Measurements from ENCODE around the gene RPP25L. TPM values are rescaled to one million over a fixed set of nuclear protein-coding genes. Genes with fewer than 3 reads are reported as not detected.
A peak's percentile ranks its signal among the peaks of the same experiment; 100 is the strongest.

The RPP25L gene
- polyA plus RNA-seq, 1 of the 3 experiments (the other 2 are of a cell fraction), result 47.6 TPM

DNA sequence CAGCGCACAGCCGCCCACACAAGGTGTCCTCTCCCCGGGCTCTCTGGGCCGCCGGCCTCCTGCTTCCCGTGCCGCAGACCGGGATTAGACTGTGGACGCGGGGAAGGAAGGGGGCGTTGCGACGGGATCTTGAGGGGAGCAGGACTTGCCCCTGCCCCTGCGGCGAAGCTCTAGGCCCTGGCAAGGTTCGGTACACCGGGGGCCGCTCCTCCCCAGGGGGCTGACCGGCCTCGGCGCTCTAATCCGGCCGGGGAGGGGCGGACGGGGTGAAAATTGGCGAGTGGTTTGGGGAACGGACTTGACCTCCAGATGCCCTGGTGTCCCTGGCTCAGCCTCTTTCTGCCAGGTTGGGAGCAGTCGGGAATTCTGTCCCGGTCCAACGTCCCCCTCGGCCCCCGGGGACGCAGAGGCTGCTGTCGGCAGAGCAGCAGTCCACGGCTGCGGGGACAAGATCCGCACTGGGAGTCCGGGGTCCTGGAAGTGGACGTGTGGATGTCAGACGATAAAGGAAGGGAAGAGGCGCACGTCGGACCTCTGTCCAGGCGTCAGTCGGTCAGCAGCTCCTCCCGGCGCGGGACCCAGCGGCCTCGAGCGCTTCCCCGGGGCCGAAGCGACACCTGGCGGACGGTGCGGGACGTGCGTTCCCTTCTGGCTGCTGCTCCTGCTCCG lies 20.5 kb downstream of the RPP25L start (continued):
- TF ChIP-seq MXI1 (IDR thresholded peaks at IDR 0.05; ENCODE audit: low read depth, low read length), result no peak
- TF ChIP-seq ELF1 (IDR thresholded peaks at IDR 0.05), result no peak
- no peak for TF ChIP-seq EZH2phosphoT487 (IDR thresholded peaks at IDR 0.05; ENCODE audit: borderline replicate concordance, low read depth)
- TF ChIP-seq FOXM1 (IDR thresholded peaks at IDR 0.05; ENCODE audit: low read depth), result no peak
- TF ChIP-seq ZBTB33 (IDR thresholded peaks at IDR 0.05; ENCODE audit: borderline replicate concordance, low read depth), result no peak
- TF ChIP-seq RFX5 (IDR thresholded peaks at IDR 0.05; ENCODE audit: low read length), result no peak
- peak; percentile 99 for TF ChIP-seq SMC3 (IDR thresholded peaks at IDR 0.05; ENCODE audit: low read depth, low read length)
- TF ChIP-seq EP300 (IDR thresholded peaks at IDR 0.05; ENCODE audit: borderline replicate concordance in 1 of 2, low read depth in 1 of 2, low read length in 1 of 2), result no peak

- H3K79me2 ChIP-seq (ENCODE audit: insufficient read depth), result no peaks in the 10 kb centered on the region
- H3K9me2 ChIP-seq, result no peaks in the 10 kb centered on the region
- 83% methylated on average over 31 of the region's 40 CpGs for WGBS (ENCODE audit: low lambda C conversion rate)
- H4K20me1 ChIP-seq (ENCODE audit: insufficient read depth), result 0 out of 2 replicates have a peak, but pooled peaks cover 4% of the 10 kb centered on the region
- H3K27me3 ChIP-seq (ENCODE audit: insufficient read depth), result peaks cover 50% of the 10 kb centered on the region
- DNase-seq, result no peak
- no peaks in the 10 kb centered on the region for H3K36me3 ChIP-seq (replicated peaks in 1 of 2; ENCODE audit: control insufficient read depth in 1 of 2, insufficient read depth in 2 of 2, low read length in 1 of 2)
- H2AFZ ChIP-seq (ENCODE audit: low read depth), result no peak overlapping the region
- H3F3A ChIP-seq (replicated peaks; ENCODE audit: insufficient read depth), result no peaks in the 10 kb centered on the region
- no peak for TF ChIP-seq GABPA (IDR thresholded peaks at IDR 0.05; ENCODE audit: low read depth)
- no peak for TF ChIP-seq JUND (IDR thresholded peaks at IDR 0.05)
- TF ChIP-seq FOXJ3 (CRISPR knock-in tag; IDR thresholded peaks at IDR 0.05), result no peak
- no peak for TF ChIP-seq USF1 (IDR thresholded peaks at IDR 0.05; ENCODE audit: borderline replicate concordance, low read depth)
- TF ChIP-seq, protein P1, sequence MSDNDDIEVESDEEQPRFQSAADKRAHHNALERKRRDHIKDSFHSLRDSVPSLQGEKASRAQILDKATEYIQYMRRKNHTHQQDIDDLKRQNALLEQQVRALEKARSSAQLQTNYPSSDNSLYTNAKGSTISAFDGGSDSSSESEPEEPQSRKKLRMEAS (IDR thresholded peaks at IDR 0.05; ENCODE audit: low read depth), result no peak
- no peaks in the 10 kb centered on the region for H3K9me3 ChIP-seq
- ChIA-PET CTCF (interaction anchor here (0.6 to 9.8 kb wide), 39 partner anchors 10 to 314 kb away, joined by 3 to 507 read pairs (median 12); partner anchors contain the start of genes DCTN3 and ENHO), POLR2A (no interaction called here)
- H3K4me2 ChIP-seq, result no peak overlapping the region
- no peak overlapping the region for H3K9ac ChIP-seq
- H3K4me3 ChIP-seq (ENCODE audit: low read depth in 2 of 2, low read length in 1 of 2), result no peak overlapping the region
- no peak overlapping the region; a peak in 1 of 4 replicates for H3K27ac ChIP-seq (ENCODE audit: low read depth in 2 of 2, low read length in 1 of 2)
- peaks cover 0 to 37% of the 10 kb centered on the region in 2 experiments; a peak in 1 of 4 replicates for H3K4me1 ChIP-seq (ENCODE audit: control insufficient read depth in 1 of 2, insufficient read depth in 2 of 2, low read depth in 1 of 2, low read length in 1 of 2)
Measured at GRCh38 chr9:34590381-34591247, 21.3 kb downstream of the RPP25L start.
